GM21526 (cell line): ENCODE data around the gene NDST1.

Experiments used
- ATAC-seq: cut with Tn5 transposase; IDR thresholded peaks from one replicate; pipeline ENCODE4 v1.9.1; 2021; ENCODE audit warnings: moderate library complexity; ENCODE audit not compliant: unreplicated experiment, low FRiP score

Gene NDST1

GRCh38 chr5:150540615-150541396 lies 32.9 kb downstream of the NDST1 start:
- no peak for ATAC-seq

GRCh38 chr5:150541397-150541675 lies 33.4 kb downstream of the NDST1 start:
- no peak for ATAC-seq

GRCh38 chr5:150541895-150542294 lies 34.0 kb downstream of the NDST1 start:
- no peak for ATAC-seq

GRCh38 chr5:150542933-150543445 lies 35.1 kb downstream of the NDST1 start:
- no peak for ATAC-seq

GRCh38 chr5:150544611-150545219 lies 36.8 kb downstream of the NDST1 start:
- ATAC-seq = peak; percentile 92

GRCh38 chr5:150545246-150545645 lies 37.3 kb downstream of the NDST1 start:
- ATAC-seq = no peak

- ATAC-seq = no peak
These were observed 40.2 kb downstream of the NDST1 start for GRCh38 chr5:150548123-150548522.

- ATAC-seq = no peak
These were observed 41.8 kb downstream of the NDST1 start for GRCh38 chr5:150549735-150550134.

- ATAC-seq = no peak
These were observed 42.4 kb downstream of the NDST1 start for GRCh38 chr5:150550286-150550685.

GRCh38 chr5:150551066-150551465 lies 43.1 kb downstream of the NDST1 start:
- no peak for ATAC-seq

- ATAC-seq = no peak
These were observed 45.5 kb downstream of the NDST1 start for GRCh38 chr5:150553402-150553801.

- no peak for ATAC-seq
These were observed 46.0 kb downstream of the NDST1 start for GRCh38 chr5:150553911-150554310.

- ATAC-seq = no peak
These were observed 46.9 kb downstream of the NDST1 start for GRCh38 chr5:150554857-150555256.

- ATAC-seq = no peak
These were observed 48.2 kb downstream of the NDST1 start for GRCh38 chr5:150556106-150556505.

GRCh38 chr5:150556859-150557508 lies 49.1 kb downstream of the NDST1 start:
- no peak for ATAC-seq

- ATAC-seq = no peak
These were observed 49.6 kb downstream of the NDST1 start for GRCh38 chr5:150557509-150557872.

- ATAC-seq = no peak
These were observed 50.2 kb downstream of the NDST1 start for GRCh38 chr5:150558088-150558621.

- ATAC-seq = no peak
These were observed 51.2 kb downstream of the NDST1 start for GRCh38 chr5:150559088-150559487.

GRCh38 chr5:150559701-150560100 lies 51.8 kb downstream of the NDST1 start:
- ATAC-seq = no peak

- peak; percentile 83 for ATAC-seq
These were observed 52.7 kb downstream of the NDST1 start for GRCh38 chr5:150560401-150561191.

GRCh38 chr5:150561192-150561512 lies 53.2 kb downstream of the NDST1 start:
- ATAC-seq = peak; percentile 5
